Heart left ventricle (tissue), 13 donors: ENCODE measurements around the gene ZIC1.

ENCODE experiments used
- CTCF ChIP-seq, 12 donors: fragments of 200-600 bp; sonication (generic) in 4 of 12; IDR thresholded peaks; one replicate each; pipeline versions ENCODE4 v1.5.0 to v1.8.0; 2018 to 2022; ENCODE audit warnings: antibody characterized with exemption in 12 of 12, mild to moderate bottlenecking in 5 of 12
- POLR2A ChIP-seq, 2 donors: fragments of 450-650 bp; IDR thresholded peaks; one replicate each; pipeline ENCODE4 v1.6.1; 2017; ENCODE audit warnings: antibody characterized with exemption in 2 of 2, mild to moderate bottlenecking in 2 of 2, moderate library complexity in 2 of 2
- donor health status: ischemic (EF 13 %, LVEDD 7.1; RV severe dilation, severe dysfunction).
- donor health status: DM: no; HTN: yes; CAD: no.
- donor health status: DM: no; HTN: no; CAD: no.
- donor health status: ischemic (EF 25% LVEDD 6.9; RV normal size, moderate dysfunction).
- donor health status: ischemic (EF 25% LVEDD 5.7; RV mildly dilated, moderate dysfunction).
- donor health status: ischemic (EF 35%, LVEDD 5.7; RV mildly dilated, moderate dysfunction).
- donor health status: nonischemic (EF 11% LVEDD 7.7; RV severe dilation, severe dysfunction).
- donor health status: DM: yes; HTN: yes; CAD: no.
- donor health status: PGD.
- donor health status: ischemic (EF 29% LVEDD 5.4; RV normal size, mild dysfunction).
- donor health status: nonischemic (EF 23%, LVEDD 6.1; RV moderate dilation, normal function).

GRCh38 chr3:147372525-147373027 lies 36.6 kb upstream of the ZIC1 start:
- TF ChIP-seq CTCF (IDR thresholded peaks at IDR 0.05), result no peak
- TF ChIP-seq POLR2A (IDR thresholded peaks at IDR 0.05), result no peak
